Activated CD4-positive, alpha-beta T cell treated with anti-CD3 and anti-CD28 coated beads, Interleukin-2, Interleukin-4, amounts not matched to agents 100 ng/mL and 50 ng/mL, durations not matched to agents 16 hours and 8 hours (primary cell): ENCODE results near the gene PYCR2.
"Not testable (repeated sequence)": the region's sequence is repeated elsewhere in the genome, so short reads cannot be mapped to it uniquely, and the experiment has no call there.

Source experiments
- DNase-seq: peaks from one replicate; pipeline ENCODE4 v3.0.0-alpha.2; 2020; ENCODE audit warnings: low spot score

PYCR2 gene

DNA sequence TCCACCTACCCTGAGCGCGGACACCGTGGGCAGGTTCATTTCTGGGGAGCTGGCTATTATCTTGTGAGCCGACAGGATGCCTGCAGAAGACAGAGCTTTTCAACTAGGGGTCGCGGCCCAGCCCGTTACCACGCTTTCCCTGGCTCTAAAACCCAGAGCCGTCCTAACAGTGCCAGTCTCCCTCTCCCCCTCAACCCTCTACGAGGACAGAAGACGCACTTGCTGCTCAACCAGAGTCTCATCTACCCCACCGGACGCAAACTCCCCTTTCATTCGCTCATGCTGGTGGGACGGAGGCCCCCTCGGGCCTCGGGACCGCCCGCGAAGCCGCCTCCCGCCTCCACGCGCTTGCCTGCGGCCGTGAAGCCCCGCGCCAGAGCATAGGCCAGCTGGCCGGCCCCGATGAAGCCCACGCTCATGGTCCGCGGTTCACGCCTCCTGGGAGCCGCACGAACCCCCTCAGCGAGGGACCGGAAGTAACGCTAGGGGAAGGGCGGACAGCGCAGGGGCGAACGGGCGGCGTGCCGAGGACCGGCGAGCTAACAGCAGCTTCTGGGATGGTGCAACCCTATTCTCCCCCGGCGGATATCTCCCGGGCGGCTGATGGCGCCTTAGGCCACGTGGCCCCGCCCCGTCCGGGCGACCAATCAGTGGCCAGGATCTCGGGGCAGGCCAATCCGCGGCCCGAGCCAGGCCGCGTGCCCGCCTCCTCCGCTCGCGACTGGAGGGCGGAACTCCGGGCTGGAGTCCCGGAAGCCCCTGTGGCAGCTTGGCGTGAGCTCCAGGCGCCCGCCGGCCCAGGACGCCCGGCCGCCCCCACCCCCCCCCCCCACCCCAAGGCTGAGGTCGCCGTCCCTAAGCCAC is at the start of gene PYCR2:
Gene PYCR2, minus strand, starts transcription at position 559 of the 864 bp plus-strand sequence. Its CDS starts 140 bp downstream, at position 419.
- DNase-seq = peak; percentile 97

DNA sequence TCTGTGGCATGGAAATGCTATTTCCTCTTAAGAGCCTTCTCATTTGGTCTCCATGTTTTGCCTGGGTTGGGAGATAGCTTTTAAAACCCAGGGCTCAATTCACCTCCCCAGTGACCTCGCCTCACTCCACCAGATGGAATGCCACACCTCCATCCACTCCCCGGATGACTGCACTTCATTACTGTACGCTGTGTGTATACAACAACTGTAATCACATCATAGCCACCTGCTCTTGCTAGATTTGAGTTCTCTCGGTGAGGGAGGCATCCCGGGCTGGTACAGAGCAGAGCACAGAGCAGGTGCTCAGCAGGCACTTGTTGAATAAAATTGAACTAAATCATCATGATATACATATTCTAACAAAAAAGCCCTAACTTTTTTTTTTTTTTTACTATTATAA is 49.1 kb upstream of the PYCR2 start:
- DNase-seq = no peak

DNA sequence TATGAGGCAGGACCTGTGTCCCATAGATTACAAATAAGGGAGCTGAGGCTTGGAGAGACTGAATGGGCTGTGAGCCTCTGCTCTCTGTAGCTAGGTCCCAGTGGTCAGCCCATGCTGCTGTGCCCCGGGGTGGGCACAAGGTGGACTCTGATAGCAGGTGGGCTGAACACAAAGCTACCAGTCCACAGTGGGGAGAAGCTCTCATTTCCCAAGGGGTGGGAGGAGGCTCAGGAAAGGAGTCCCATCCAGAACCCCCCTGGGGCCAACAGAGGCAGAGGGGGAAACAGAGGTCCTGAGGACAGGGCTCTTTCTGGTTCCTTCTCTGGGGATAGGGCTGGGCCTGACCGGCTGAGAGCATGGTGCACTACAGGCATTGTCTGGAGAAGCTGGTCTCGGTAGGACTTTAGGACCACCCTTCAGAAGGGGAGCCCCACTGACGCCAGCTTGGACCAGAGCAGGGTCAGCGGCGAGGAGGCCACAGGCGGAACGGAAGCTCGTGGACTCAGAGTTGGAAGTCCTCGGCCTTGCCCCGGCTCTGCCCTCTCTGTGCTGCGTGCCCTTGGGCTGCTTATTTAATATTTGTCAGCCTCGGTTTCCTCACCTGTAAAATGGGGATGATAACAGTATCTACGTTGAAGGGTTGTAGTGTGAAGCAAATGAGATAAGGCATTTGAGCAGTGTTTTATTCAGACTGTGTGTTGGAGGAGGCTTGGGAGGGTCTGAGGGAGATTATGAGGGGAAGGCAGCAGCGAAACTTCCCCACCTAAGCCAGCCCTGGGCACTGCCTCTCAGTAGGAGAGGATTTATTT is 48.5 kb upstream of the PYCR2 start:
- no peak for DNase-seq

DNA sequence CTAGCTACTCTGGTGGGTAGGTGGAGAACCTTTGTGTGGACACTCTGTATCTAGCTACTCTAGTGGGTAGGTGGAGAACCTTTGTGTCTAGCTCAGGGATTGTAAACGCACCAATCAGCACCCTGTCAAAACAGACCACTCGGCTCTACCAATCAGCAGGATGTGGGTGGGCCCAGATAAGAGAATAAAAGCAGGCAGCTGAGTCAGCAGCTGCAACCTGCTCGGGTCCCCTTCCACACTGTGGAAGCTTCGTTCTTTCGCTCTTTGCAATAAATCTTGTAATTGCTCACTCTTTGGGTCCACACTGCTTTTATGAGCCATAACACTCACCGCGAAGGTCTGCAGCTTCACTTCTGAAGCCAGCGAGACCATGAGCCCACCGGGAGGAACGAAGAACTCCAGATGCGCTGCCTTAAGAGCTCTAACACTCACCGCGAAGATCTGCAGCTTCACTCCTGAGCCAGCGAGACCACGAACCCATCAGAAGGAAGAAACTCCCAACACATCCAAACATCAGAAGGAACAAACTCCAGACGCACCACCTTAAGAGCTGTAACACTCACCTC is 46.6 kb upstream of the PYCR2 start:
- not testable (repeated sequence) for DNase-seq

- not testable (repeated sequence) for DNase-seq
Measured at GRCh38 chr1:225969751-225970150, 45.7 kb upstream of the PYCR2 start.

DNA sequence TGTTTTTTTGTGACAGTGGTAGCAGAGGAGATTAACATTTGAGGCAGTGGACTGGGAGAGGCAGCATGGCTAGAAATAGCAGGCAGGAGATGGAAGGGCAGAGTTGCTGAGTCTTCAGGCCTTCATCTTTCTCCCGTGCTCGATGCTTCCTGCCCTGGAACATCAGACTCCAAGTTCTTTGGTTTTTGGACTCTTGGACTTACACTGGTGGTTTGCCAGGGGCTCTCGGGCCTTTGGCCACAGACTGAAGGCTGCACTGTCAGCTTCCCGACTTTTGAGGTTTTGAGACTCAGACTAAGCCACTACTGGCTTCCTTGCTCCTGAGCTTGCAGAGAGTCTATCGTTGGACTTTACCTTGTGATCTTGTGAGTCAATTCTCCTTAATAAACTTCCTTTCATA is 41.2 kb upstream of the PYCR2 start:
- DNase-seq = no peak

DNA sequence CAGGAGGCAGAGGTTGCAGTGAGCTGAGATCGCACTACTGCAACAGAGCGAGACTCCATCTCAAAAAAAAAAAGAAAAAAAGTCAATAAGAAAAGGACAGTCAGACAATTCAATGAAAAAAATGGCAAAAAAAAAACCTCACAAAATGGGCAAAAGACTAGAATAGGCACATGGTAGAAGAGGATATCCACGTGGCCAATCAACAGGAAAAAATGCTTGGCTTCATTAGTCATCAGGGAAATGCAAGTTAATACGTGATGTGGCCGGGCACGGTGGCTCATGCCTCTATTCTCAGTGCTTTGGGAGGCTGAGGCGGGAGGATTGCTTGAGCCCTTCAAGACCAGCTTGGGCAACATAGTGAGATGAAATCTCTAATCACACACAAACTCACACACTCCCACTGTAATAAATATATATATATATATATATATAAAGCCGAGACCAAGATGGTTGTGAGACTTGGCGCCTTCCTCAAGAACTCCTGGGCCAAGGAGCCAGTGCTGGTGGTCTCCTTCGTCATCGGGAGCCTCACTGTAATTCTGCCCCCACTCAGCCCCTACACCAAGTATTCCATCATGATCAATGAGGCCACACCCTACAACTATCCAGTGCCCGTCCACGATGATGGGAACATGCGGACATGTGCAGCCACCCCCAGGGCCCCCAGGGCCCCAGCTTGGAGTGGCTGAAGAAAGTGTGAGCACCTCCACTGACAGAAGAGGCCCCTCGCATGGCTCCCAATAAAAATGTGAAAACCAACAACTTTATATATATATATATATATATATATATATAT is 39.9 kb upstream of the PYCR2 start:
- no peak for DNase-seq

GRCh38 chr1:225962440-225962975 is 38.5 kb upstream of the PYCR2 start:
- DNase-seq = peak; percentile 60

GRCh38 chr1:225961659-225962439 is 37.8 kb upstream of the PYCR2 start:
- no peak for DNase-seq

DNA sequence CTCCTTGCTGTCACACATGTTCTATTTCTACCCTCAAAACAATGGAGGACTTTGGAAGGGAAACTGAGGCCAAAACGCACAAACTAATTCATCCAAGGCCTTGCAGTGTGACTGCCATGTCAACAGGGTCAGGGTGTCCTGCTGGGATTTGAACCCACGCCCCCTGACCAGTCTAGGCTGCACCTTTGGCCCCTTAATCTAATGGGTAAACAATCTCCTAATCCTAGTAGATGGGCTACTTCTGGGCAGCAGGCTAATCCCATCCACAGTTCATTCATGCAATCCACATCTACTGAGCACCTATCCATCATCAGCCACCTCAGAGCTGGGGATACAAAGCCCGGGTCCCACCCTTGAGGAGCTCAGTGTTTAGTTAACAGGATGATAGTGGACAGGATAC is 34.0 kb upstream of the PYCR2 start:
- no peak for DNase-seq

GRCh38 chr1:225954753-225955152 is 30.7 kb upstream of the PYCR2 start:
- no peak for DNase-seq

- no peak for DNase-seq
Measured at GRCh38 chr1:225953315-225953714, 29.3 kb upstream of the PYCR2 start.

DNA sequence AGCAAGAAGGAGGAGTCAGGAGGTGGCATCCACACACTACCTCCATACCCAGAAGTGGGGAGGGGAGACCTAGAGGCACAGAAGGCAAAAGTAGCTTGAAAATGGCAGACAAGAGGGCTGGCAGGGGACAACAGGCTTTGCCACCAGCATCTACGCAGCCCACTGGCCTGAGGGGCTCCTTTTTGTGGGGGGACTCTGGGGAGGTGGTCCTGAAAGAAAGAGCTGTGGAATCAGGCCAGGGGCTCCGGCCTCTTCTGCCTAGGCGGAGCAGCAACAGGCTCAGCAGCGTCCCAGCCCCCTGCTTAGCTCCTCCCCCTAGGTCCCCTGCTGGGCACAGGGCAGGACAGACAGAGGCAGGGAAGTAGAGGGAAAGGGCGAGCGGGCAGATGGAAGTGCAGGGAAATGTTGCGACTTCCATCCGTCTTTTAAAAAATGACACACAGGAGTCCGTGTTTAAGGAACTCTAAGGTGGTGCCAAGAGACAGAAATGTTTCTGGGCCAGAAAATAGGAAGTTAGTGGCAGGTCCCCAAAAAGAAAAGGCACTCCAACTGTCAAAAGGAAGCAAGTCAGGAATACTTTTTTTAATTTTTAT is 27.0 kb upstream of the PYCR2 start:
- DNase-seq = no peak

- no peak for DNase-seq
Measured at GRCh38 chr1:225949041-225949440, 25.0 kb upstream of the PYCR2 start.

DNA sequence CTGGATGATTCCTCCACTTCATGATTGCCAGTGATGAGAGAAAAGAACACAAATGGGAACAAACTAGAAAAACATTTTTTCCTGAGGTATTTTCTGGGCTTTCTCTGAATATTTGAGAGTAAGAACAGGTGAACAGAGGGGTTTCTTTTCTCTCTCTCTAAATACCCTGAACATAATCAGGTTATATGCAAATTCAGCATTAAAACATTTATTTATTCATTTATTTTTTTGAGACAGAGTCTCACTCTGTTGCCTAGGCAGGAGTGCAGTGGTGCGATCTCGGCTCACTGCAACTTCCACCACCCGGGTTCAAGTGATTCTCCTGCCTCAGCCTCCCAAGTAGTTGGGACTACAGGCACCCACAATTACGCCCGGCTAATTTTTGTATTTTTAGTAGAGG is 22.8 kb upstream of the PYCR2 start:
- no peak for DNase-seq

DNA sequence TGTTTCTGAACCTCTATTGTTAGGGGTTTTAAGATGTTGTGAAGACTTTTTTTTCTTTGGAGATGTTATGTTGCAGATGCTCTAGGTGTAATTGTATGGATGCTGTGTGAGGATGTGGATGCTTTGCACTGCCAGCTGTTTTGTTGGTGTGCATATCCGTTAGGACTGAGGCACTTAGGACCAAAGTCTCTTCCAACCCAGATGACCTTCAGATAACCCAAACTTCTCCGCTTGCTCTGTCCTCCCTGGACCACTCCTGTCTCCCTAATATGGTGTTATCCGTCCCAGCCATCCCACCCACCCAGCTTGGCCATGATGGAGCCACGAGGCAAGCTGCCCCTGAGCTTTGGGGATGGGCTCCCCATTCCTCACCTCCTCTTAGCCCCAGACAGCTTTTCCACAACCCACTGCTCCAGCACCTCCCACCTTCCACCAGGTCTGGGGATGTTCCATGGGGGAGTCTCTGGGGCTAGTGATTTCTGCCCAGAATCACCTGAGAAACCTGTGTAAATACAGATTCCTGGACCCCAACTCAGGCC is 22.1 kb upstream of the PYCR2 start:
- no peak for DNase-seq

- DNase-seq = no peak
Measured at GRCh38 chr1:225945564-225945963, 21.5 kb upstream of the PYCR2 start.

GRCh38 chr1:225944951-225945350 is 20.9 kb upstream of the PYCR2 start:
- DNase-seq = no peak

DNA sequence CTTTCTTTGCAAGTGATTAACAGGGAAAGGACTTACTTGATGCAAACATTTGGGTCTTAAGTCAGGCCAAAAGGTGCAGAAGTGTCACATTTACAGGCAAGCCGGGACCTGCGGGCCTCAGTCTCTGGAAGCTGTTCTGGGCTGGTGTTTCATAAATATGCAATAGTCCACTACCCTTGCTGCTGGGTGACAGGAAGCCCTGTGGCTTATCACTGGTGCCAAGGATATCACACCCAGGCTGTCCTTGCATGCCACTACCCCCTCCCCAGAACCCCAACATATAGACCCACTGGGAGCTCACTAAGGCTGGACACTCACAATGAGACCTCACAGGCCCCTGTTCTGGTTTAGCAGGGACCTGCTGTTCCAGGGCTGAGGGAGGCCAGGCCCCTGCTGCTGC is 20.3 kb upstream of the PYCR2 start:
- no peak for DNase-seq

GRCh38 chr1:225943582-225943981 is 19.5 kb upstream of the PYCR2 start:
- DNase-seq = no peak
